ENCODE data around the gene TMEM121B.
A peak's percentile ranks its signal among the peaks of the same experiment; 100 is the strongest.

Gene TMEM121B

GRCh38 chr22:17158568-17159503, 37.7 kb upstream of the TMEM121B start, which contains the start of gene HDHD5:
Gene HDHD5, minus strand, starts transcription at chr22:17159277. Its CDS starts 26 bp downstream, at chr22:17159251.
- peak; percentile 96 for DNase-seq (ENCODE audit: low spot score)
- no peak for TF ChIP-seq CTCF (IDR thresholded peaks at IDR 0.05; ENCODE audit: extremely low read depth, insufficient read depth, missing control alignments)
- in situ Hi-C loops (cut with MboI; ENCODE audit: low pct_unique_long_range_greater_than_20kb, low sequenced_read_pairs, unreplicated experiment) = no loop called here

GRCh38 chr22:17158176-17158567, 37.0 kb upstream of the TMEM121B start:
- no peak for DNase-seq (ENCODE audit: low spot score)
- in situ Hi-C loops (cut with MboI; ENCODE audit: low pct_unique_long_range_greater_than_20kb, low sequenced_read_pairs, unreplicated experiment) = no loop called here
- no peak for TF ChIP-seq CTCF (IDR thresholded peaks at IDR 0.05; ENCODE audit: extremely low read depth, insufficient read depth, missing control alignments)

- DNase-seq (ENCODE audit: low spot score) = no peak
- no peak for TF ChIP-seq CTCF (IDR thresholded peaks at IDR 0.05; ENCODE audit: extremely low read depth, insufficient read depth, missing control alignments)
- in situ Hi-C loops (cut with MboI; ENCODE audit: low pct_unique_long_range_greater_than_20kb, low sequenced_read_pairs, unreplicated experiment) = no loop called here
These were observed 36.6 kb upstream of the TMEM121B start for GRCh38 chr22:17157714-17158113.

- TF ChIP-seq CTCF (IDR thresholded peaks at IDR 0.05; ENCODE audit: extremely low read depth, insufficient read depth, missing control alignments) = no peak
- in situ Hi-C loops (cut with MboI; ENCODE audit: low pct_unique_long_range_greater_than_20kb, low sequenced_read_pairs, unreplicated experiment) = no loop called here
- no peak for DNase-seq (ENCODE audit: low spot score)
These were observed 34.8 kb upstream of the TMEM121B start for GRCh38 chr22:17155941-17156340.

GRCh38 chr22:17152971-17153370, 31.8 kb upstream of the TMEM121B start:
- DNase-seq (ENCODE audit: low spot score) = no peak
- in situ Hi-C loops (cut with MboI; ENCODE audit: low pct_unique_long_range_greater_than_20kb, low sequenced_read_pairs, unreplicated experiment) = no loop called here
- no peak for TF ChIP-seq CTCF (IDR thresholded peaks at IDR 0.05; ENCODE audit: extremely low read depth, insufficient read depth, missing control alignments)

GRCh38 chr22:17152340-17152739, 31.2 kb upstream of the TMEM121B start:
- no peak for DNase-seq (ENCODE audit: low spot score)
- in situ Hi-C loops (cut with MboI; ENCODE audit: low pct_unique_long_range_greater_than_20kb, low sequenced_read_pairs, unreplicated experiment) = no loop called here
- no peak for TF ChIP-seq CTCF (IDR thresholded peaks at IDR 0.05; ENCODE audit: extremely low read depth, insufficient read depth, missing control alignments)
